PC-3 (cell line): ENCODE results near the gene ZIC2. TPM values are rescaled to one million over a fixed set of nuclear protein-coding genes. Genes with fewer than 3 reads are reported as not detected.

Experiments
- ATAC-seq: fragments of 200-7000 bp; cut with Tn5 transposase; 2 replicates; pipeline ENCODE4 v1.9.1; 2020; ENCODE audit warnings: mild to moderate bottlenecking, moderate library complexity
- BruUV-seq: library from RNA; stranded (reverse); fragments of 400-500 nt; replicated peaks from 2 replicates; lab custom pipeline; 2021; lab: Mats Ljungman, UMichigan
- CTCF ChIA-PET: fragments of 300-600 bp; sonication (Branson Sonifier 250); formaldehyde crosslinking; loops from one replicate; lab custom pipeline; 2022; ENCODE audit warnings: antibody characterized with exemption; lab: Charles Lee
- POLR2A ChIA-PET: fragments of 300-600 bp; sonication (Branson Sonifier 250); formaldehyde crosslinking; loops from one replicate; lab custom pipeline; 2022; ENCODE audit warnings: antibody characterized with exemption; ENCODE audit not compliant: unreplicated experiment; lab: Charles Lee
- DNase-seq: peaks from one replicate; pipeline ENCODE4 v3.0.0-alpha.2; 2015
- H2AFZ ChIP-seq: fragments of 300-600 bp; sonication (generic); 2 replicates; pipeline ENCODE4 v1.6.0; 2016; ENCODE audit warnings: antibody characterized with exemption, low read length
- H3F3A ChIP-seq: fragments of 300-600 bp; sonication (generic); one replicate; pipeline ENCODE4 v1.6.0; 2017; ENCODE audit warnings: antibody characterized with exemption, low read length, control low read depth, mild to moderate bottlenecking; ENCODE audit not compliant: unreplicated experiment
- H3K27ac ChIP-seq: fragments of 300-600 bp; sonication (generic); 2 replicates; pipeline ENCODE4 v1.5.1; 2016; ENCODE audit warnings: mild to moderate bottlenecking, low read length
- H3K27me3 ChIP-seq: fragments of 300-600 bp; sonication (generic); 2 replicates; pipeline ENCODE4 v1.6.1; 2016; ENCODE audit warnings: low read length, mixed read lengths
- H3K36me3 ChIP-seq: fragments of 300-600 bp; sonication (generic); 2 replicates; pipeline ENCODE4 v1.6.1; 2016; ENCODE audit warnings: low read depth, mixed run types, low read length, mixed read lengths
- H3K4me1 ChIP-seq: fragments of 300-600 bp; sonication (generic); 2 replicates; pipeline ENCODE4 v1.5.1; 2016; ENCODE audit warnings: low read length; ENCODE audit not compliant: insufficient read depth
- H3K4me2 ChIP-seq: fragments of 300-600 bp; sonication (generic); 2 replicates; pipeline ENCODE4 v1.6.0; 2016; ENCODE audit warnings: low read length
- H3K4me3 ChIP-seq: fragments of 300-600 bp; sonication (generic); 2 replicates; pipeline ENCODE4 v1.5.1; 2016; ENCODE audit warnings: mild to moderate bottlenecking, low read length, mixed read lengths
- H3K79me2 ChIP-seq: fragments of 300-600 bp; sonication (generic); 2 replicates; pipeline ENCODE4 v1.6.1; 2017; ENCODE audit warnings: low read length, mixed read lengths
- H3K9ac ChIP-seq: fragments of 300-600 bp; sonication (generic); 2 replicates; pipeline ENCODE4 v1.6.0; 2016; ENCODE audit warnings: mild to moderate bottlenecking, low read length
- H3K9me2 ChIP-seq: fragments of 300-600 bp; sonication (generic); replicated peaks from 2 replicates; pipeline ENCODE4 v1.6.1; 2016; ENCODE audit warnings: mixed run types, low read length, mixed read lengths
- H3K9me3 ChIP-seq: fragments of 300-600 bp; sonication (generic); 2 replicates; pipeline ENCODE4 v1.6.1; 2016; ENCODE audit warnings: low read length, mixed read lengths
- H4K20me1 ChIP-seq: fragments of 300-600 bp; sonication (generic); 2 replicates; pipeline ENCODE4 v1.6.1; 2016; ENCODE audit warnings: low read length, mixed read lengths
- CTCF ChIP-seq: fragments of 300-600 bp; sonication (generic); conservative IDR thresholded peaks from 2 replicates; pipeline ENCODE4 v1.5.1; 2017; ENCODE audit warnings: antibody characterized with exemption, low read depth, mild to moderate bottlenecking, low read length
- EZH2 ChIP-seq: fragments of 300-600 bp; sonication (generic); IDR thresholded peaks from one replicate; pipeline ENCODE4 v1.6.1; 2017; ENCODE audit warnings: antibody characterized with exemption, mild to moderate bottlenecking, low read length; ENCODE audit not compliant: unreplicated experiment
- EZH2phosphoT487 ChIP-seq: fragments of 300-600 bp; sonication (generic); IDR thresholded peaks from 2 replicates; pipeline ENCODE4 v1.6.1; 2018; ENCODE audit warnings: mild to moderate bottlenecking, antibody characterized with exemption, low read length, borderline replicate concordance
- intact Hi-C: fragments of 100-400 bp; cut with micrococcal nuclease; formaldehyde crosslinking; loops from 2 replicates; pipeline ENCODE4 v1.9.0; 2023
- total RNA-seq: library from RNA; depleted of rRNA; stranded (reverse); fragments of >200 nt; gene quantifications from 2 replicates; pipeline ENCODE4 v1.2.3, GENCODE V29; 2014

The ZIC2 gene
- total RNA-seq, 1 experiment from 2014 or later: not detected

GRCh38 chr13:99961636-99962035 is 19.9 kb upstream of the ZIC2 start:
- Histone ChIP-seq H3K79me2 (no peaks in the 10 kb centered on the region), H4K20me1 (no peaks in the 10 kb centered on the region), H3K4me3 (no peak overlapping the region), H3K27me3 (peaks cover 78% of the 10 kb centered on the region), H3K27ac (no peak overlapping the region), H3K9ac (no peak overlapping the region), H3K36me3 (no peaks in the 10 kb centered on the region), H3K4me1 (no peaks in the 10 kb centered on the region), H3K9me3 (no peaks in the 10 kb centered on the region), H2AFZ (no peak overlapping the region), H3K4me2 (no peak overlapping the region), H3F3A (no peaks in the 10 kb centered on the region), H3K9me2 (no peaks in the 10 kb centered on the region)
- no TSS peak for BruUV-seq
- ChIA-PET CTCF (no interaction called here), POLR2A (no interaction called here)
- no peak for TF ChIP-seq EZH2
- no peak for TF ChIP-seq CTCF
- no peak for TF ChIP-seq EZH2phosphoT487
- DNase-seq (no peak), ATAC-seq (no peak)
- intact Hi-C loops: no loop called here

GRCh38 chr13:99962242-99962641 is 19.3 kb upstream of the ZIC2 start:
- no peaks in the 10 kb centered on the region for H4K20me1 ChIP-seq
- CTCF ChIA-PET: no interaction called here
- ATAC-seq: no peak

More at GRCh38 chr13:99962242-99962641, 19.3 kb upstream of the ZIC2 start:
- no peak overlapping the region for H3K9ac ChIP-seq
- POLR2A ChIA-PET: no interaction called here
- no peaks in the 10 kb centered on the region for H3K9me2 ChIP-seq
- BruUV-seq: no TSS peak
- no peaks in the 10 kb centered on the region for H3K36me3 ChIP-seq
- no peak overlapping the region for H3K27ac ChIP-seq
- H3F3A ChIP-seq: no peaks in the 10 kb centered on the region
- H2AFZ ChIP-seq: no peak overlapping the region
- no peaks in the 10 kb centered on the region for H3K79me2 ChIP-seq
- no peak overlapping the region for H3K4me2 ChIP-seq
- no peaks in the 10 kb centered on the region for H3K9me3 ChIP-seq
- no peak for DNase-seq
- no peak for TF ChIP-seq EZH2
- TF ChIP-seq EZH2phosphoT487: no peak
- TF ChIP-seq CTCF: no peak
- no peak overlapping the region for H3K4me3 ChIP-seq
- H3K27me3 ChIP-seq: peaks cover 75% of the 10 kb centered on the region
- no peaks in the 10 kb centered on the region for H3K4me1 ChIP-seq
- intact Hi-C loops: no loop called here
